Activated CD8-positive, alpha-beta memory T cell treated with anti-CD3 and anti-CD28 coated beads, Interleukin-2, amount 50 U/mL, for 1 hour (primary cell): ENCODE results near the gene ODF2L.

ENCODE experiments used
- DNase-seq: peaks from one replicate; pipeline ENCODE4 v3.0.0-alpha.2; 2020; ENCODE audit errors: extremely low read depth

Gene ODF2L, protein sequence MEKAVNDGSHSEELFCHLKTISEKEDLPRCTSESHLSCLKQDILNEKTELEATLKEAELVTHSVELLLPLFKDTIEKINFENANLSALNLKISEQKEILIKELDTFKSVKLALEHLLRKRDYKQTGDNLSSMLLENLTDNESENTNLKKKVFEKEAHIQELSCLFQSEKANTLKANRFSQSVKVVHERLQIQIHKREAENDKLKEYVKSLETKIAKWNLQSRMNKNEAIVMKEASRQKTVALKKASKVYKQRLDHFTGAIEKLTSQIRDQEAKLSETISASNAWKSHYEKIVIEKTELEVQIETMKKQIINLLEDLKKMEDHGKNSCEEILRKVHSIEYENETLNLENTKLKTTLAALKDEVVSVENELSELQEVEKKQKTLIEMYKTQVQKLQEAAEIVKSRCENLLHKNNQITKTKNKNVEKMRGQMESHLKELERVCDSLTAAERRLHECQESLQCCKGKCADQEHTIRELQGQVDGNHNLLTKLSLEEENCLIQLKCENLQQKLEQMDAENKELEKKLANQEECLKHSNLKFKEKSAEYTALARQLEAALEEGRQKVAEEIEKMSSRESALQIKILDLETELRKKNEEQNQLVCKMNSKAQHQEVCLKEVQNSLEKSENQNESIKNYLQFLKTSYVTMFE

DNA sequence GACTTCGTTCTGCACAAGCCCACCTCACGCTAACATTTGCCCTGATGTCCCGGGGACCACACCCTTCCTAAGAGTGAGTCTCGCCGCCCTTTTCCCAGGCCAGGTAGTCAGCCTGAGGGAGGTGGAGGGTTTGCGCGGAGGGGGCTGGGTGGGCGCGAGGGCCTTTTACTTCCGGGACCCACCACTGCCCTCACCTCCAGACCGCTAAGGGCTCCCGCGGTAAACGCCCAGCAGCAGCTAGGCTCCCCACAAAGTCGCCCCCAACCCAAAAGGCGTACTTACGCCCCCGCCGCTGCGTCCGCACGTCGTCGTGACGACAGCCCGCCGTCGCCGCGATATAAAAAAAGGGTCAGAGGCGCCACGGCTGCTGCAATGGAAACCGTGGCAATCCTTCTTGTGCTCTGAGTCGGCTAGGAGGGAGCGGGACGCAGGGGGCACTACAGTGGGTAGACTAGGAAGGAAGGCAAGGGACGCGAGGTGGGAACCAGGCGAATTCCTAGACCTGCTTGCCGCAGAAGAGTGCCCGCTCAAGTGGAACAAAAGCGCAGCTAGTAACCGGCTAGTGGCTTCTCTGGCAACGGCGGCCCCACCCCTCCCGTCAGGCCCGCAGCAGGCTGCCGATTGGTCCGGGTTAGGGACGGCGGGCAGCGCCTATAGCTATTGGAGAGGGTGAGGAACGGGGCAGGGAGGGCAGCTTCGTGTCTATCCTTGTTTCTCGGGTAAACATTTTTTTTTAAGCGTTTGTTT lies at the start of gene ODF2L:
ODF2L (minus strand) TSS at position 573 of the 747 bp plus-strand sequence. CDS start 9,296 bp downstream, outside the sequence.
- peak; percentile 68 for DNase-seq

DNA sequence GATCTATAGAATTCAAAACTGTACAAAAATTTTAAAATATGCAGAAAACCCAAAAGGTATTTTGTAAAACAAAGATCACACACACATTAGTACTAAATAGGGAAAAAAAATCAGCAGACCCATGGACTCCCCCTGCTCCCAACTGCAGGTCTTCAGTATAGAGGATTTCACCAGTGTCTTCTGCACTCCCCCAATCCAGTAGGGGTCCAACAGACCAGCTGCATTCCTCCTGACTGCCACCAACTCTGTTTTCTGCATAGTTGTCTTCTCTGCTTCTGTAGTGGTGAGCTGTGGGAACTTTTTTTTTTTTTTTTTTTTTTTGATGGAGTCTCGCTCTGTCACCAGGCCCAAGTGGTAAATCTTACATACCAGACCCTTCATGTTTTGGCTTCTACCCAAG lies 49.8 kb upstream of the ODF2L start:
- DNase-seq: no peak

DNA sequence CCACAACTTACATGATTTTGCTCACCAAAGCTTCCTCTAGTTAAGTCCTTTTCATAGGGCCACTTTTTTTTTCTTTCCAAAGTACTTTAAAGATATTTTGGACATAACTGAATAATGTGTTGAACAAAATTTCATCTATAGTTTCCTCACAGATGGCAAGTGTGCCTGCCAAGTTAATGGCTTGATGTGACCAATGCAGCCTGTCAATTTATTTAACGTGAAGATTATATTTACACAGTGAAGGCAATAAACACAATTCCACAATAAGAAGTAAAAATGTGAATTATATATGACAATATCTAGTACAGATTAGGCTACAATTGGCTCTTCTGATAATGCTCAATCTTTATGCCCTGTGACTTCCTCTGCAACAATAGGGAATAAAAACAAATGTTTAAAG lies 45.9 kb upstream of the ODF2L start:
- DNase-seq: no peak

DNA sequence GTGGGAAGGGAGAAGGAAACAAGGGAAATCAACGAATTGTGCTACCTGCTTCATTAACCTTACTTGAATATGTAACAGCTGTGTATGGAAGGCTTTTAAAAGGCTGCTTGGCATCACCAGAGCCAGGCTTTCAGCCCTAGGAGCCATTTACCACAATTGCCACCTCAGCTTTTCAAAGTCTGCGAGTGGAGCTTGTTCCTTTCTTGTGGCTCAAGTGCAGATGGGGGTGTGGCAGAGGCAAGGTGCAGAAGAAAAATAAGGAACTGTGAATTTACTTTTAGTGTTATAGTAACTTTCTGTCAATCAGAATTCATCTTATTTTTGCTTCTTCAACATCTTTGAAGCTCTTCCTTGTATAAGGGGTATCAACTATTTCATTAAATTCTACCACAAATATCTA lies 45.5 kb upstream of the ODF2L start:
- DNase-seq: peak; percentile 9

DNA sequence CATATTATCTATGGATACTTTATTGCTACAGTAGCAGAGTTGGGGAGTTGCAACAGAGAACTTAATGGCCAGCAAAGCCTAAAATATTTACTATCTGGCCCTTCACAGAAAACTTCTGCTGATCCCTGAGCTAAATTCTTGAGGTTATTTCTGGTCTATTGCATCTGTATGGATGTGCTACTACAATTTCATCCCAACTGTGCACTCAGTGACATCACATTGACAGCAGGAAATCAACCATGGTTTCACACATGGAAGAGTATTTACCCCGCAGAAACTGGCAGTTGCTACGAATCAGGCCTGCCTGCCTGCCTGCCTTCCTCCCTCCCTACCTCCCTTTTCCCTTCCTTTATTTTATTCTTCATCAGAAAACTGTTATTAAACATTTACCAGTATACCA lies 39.9 kb upstream of the ODF2L start:
- no peak for DNase-seq

DNA sequence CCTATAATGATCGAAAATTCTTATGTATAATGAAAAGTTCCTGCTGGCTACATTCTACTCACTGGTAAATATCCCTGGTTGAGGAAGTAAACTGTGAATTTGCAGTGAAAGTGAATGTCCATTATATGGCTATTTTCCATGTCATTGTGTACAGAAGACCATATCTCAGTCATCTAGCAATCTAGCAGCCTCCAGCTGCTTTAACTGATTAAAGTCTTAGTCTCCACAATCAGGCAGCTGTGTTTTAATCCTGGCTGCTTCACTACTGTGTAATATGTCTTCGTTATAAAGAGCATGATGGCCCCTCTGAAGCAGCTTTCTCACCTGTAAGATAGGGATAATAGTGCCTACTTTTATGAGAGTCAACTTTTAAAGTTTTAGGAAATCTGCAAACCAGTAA lies 39.2 kb upstream of the ODF2L start:
- no peak for DNase-seq

DNA sequence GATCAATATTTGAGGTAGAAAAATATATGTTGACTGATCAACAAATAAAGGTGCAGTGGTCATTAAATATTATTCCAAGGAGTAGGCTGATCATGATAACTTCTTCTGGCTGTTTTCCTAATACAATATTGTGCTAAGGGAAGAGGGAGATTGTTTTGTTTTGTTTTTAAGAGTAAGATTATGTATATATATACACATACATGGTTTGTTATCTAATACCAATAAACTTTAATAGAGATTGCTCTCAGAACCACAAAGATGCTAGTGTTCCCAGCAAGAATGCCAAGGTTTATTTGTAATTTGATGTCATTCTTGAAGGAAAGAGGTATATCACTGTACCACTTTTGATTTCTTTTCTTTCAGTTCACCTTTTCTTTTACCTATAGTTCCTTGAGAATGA lies 37.9 kb upstream of the ODF2L start:
- no peak for DNase-seq

DNA sequence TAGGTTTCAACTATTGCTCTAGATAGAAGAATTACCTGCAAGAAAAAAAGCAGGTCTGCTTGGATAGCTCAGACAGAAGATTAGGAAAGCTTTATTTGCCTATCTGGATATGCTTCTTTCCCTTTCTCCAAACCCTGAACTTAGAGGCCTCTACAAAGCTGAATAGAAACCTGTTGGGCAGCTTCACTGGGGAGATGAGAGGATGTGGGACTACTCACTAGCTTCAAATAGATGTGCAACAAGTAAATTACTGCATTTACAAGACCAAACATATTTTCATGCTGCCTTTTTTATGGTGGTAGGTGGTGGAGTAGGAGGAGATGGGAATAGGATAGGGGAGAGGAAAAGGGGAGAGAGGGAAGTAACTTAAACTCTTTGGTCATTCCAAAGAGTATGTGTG lies 34.3 kb upstream of the ODF2L start:
- DNase-seq: no peak

DNA sequence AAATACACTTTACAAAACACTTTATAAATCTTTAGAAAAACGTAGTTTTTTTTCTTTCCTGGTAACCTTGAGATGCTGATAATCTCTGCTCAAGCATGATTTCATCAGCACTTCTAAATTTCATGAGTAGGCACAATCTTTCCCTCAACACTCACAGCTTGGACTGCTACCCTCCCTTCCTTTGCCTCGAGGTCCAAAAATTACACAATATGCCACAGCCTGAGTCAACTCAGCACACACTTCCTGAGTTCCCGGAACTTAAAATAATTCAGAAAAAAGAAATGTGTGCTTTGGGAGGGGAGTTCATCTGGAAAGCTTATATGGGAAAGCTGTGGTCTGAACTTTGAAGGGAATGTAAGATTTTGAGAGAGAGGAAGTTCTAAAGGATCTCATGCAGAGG lies 33.7 kb upstream of the ODF2L start:
- DNase-seq: no peak

DNA sequence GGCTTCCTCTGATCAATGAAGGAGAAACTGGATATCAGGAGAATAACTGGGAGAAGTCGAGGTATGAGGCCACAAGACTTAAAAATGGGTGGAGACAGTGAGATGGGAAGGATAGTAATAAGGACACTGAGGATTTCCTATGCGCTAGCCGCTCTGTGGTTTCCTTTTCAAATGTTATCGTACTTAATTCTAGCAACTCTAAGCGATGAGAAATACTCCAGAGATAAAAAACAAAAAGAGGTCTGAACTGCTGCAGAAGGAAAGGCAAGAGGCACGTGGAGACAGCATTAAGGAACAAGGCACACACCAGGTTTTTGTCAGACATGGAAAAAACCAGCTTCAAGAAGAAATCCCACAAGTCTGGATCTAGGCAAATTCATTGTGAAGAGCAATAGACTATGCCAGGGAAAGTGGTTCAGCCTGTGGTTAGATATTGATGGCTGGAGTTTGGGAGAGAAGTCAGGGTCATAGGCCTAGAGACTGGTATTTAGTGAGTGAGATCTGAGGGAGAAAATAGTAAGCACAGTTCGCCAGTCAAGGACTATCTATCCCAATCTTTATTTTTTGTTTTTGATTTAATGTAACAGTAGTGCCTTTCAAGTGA lies 33.1 kb upstream of the ODF2L start:
- no peak for DNase-seq

DNA sequence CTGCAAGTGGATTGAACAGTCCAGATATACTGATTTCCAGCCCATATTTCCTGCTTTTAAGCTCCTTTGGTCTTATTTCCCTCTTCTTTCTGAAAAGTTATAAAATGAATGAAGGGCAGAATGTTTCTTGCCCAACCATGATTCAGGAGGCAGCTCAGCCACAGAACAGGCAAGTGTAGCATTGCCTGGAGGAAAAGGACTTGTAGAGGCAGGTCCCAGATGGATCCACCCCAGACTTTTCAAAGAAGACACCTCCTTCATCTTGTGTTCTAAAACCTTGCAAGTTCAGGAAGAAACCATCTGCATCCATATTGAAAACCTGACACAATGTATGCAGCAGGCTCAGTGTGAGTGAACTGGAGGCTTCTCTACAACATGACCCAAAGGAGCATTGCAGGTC lies 27.8 kb upstream of the ODF2L start, which contains the start of gene CLCA2:
CLCA2 (plus strand) TSS at position 299 of the 400 bp plus-strand sequence; CDS start at position 376, 77 bp downstream.
- no peak for DNase-seq

DNA sequence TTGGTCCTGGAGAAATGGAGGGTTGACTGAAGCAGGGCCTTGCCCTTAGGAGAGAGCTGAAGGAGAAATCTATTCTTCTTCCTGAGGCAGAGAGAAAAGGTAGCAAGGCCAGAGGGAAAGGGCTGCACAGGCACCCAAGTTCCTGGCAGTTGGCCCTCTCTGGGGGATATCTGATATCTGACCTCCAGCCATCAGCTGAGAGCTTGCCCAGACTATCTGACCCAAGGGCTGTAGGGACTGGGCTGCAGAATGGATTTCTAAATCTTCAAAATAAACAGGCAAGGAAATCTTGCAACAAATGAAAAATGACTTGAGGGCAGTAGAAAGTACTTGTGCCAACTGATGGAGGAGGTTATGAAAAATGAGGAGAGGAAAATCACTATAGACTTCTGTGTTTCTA lies 27.4 kb upstream of the ODF2L start:
- no peak for DNase-seq

DNA sequence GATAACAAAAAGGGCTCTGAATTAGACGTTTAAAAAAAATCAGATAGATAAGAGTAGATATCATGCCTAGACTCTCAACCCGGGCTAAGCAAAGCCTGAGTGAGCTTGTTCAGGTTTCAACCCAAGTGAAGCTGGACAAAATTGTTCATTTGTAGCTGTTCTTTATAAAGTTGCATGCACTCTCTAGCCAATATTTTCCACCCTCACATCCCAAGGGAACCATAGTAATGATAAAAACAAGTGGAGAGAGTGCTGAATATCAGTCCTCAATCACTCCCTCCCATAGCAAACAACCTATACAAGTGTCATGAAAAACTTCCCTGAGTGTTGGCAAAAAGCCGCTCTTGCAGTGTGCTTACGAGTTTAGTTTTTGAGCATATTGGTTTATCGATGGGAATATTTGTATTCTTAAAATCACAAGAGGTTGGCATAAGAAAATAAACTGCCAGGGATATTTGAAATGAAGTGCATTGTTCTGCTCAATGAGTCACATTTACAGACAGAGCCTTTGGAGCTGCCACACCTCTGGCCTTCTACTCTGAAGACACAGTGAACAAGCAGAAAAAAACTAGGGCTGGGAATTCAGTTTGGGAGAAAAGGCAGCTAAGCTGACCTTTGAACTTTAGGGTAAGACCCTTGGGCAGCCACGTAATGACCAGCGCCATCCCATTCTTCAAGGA lies 25.6 kb upstream of the ODF2L start:
- no peak for DNase-seq

DNA sequence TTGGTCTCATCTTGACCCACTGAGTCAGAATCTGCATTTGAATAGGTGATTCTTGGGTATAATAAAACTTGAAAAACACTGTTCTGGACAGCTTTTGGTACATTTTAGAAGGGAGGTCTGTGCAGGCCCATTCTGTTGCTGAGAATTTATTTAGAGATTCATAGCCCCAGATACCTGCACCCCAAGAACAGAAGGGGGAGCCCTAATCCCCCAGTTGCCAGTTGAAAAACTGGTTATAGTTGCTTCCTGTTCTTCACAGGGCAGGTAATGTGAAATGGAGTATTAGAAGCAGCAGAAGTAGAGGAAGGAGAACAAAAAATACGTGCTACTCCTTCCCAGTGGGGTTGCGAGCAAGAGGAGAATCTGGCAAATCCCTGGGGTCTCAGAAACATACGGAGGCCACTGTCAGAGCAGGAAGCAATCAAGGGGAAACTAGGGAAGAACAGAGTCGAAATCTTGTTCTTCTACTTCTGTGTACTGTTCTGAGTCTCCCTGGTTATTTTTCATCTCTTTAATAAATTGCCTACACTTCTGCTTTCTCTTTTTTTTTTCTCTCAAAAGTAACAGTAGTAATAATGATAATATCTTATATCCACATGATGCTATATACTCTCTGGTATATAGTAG lies 23.3 kb upstream of the ODF2L start:
- no peak for DNase-seq

DNA sequence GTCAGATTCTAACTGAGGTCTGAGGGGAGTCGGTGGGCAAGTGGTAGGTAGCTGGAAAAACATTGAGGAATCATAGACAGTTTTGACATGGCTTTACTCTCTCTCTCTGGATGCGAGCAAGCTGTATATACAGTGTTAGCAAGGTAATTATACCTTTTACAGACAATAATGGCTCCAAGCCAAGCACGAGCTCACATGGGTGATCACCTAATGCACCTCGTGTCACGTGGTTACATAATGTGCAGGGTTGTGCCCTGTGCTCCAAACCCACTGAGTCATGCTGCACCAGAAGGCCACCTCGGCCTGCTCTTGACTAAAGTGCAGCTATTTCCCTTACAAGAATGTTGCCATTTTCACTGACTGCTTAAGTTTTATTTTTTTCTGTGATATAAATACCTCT lies 20.2 kb upstream of the ODF2L start:
- DNase-seq: no peak

DNA sequence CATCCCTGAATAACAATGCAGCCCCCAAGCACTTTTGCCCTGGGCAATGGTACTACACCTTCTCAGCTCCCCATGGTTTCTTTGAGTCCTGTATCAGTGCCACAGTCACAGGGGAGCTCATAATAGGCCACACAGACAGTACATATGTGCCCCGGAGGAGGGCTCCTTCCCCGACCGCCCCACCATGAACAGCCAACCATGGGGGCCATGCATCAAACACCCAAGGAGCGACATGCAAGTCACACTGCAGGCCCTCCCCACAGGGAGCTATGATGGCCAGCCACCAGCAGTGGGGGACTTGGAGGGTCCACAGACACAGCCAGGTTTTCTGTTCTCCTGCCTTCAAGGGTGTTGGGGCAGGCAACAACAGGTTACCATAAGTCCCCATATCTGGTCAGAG lies 14.8 kb upstream of the ODF2L start:
- DNase-seq: no peak

DNA sequence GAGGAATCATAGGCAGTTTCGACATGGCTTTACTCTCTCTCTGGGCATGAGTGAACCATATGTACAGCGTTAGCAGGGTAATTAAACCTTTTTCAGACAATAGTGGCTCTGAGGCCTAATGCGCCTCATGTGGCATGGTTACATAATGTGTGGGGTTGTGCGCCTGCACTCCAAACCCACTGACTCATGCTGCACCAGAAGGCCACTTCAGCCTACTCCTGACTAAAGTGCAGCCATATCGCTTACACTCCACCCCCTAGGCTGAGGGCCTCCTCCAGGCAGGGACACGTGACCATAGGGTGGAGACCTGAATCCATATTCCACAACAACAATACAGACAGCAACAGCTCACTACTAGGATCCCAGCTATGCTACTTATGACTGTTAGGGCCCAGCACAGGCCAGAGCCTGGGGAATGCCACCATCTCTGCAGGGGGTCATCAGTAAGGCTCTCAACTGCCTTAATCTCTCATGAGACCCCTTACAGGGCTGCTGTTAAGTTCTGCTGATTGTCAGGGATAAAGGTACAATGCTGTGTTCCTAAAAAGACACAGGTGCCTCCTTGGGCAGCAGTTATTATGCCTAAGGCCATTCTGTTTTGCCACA lies 13.4 kb upstream of the ODF2L start:
- DNase-seq: no peak

DNA sequence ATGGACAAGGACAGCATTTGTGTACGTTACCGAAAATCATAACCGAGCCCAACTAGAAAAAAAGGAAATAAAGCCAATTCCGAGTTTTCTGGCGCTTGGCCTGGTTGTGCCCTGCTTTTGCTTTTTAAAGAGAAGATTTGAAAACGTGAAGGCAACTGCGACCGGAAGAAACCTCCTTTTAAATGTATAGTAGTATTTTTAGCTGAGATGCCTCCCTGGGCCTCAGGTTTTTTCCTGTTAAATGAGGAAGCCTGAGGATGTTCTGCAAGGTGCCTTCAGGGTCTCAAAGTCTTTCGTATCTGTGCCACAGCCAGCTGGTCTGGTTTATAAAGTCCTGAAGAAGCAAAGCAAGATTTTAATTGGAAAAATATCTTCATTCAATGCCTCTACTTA lies 371 bp upstream of the ODF2L start:
- no peak for DNase-seq

DNA sequence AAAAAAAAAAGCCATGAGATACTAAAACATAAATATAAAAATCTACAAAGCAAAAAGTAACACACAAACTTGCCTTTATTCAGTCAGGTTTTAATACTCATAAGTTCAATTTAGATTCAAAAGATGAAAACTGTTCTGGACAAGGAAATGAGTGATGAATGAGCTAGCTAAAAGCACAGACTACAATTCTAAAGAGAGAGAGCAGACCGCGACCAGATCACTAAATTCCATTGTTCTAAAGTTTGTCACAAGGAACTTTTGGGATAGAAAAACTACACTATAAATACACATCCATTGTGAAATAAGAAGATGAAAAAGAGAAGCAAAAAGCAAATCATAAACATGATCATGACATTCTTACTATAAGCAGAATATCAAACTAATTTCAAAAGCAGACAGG lies 1.7 kb downstream of the ODF2L start:
- no peak for DNase-seq

DNA sequence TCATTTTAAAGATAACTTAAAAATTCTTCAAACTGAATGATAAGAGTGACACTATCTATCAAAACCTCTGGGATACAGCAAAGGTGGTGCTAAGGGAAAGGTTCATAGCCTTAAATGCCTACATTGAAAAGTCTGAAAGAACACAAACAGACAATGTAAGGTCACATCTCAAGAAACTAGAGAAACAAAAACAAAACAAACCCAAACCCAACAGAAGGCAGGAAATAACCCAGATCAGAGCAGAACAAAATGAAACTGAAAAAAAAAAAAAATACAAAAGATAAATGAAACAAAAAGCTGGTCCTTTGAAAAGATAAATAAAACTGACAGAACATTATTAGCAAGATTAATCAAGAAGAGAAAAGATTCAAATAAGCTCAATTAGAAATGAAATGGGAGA lies 6.8 kb downstream of the ODF2L start:
- DNase-seq: no peak

DNA sequence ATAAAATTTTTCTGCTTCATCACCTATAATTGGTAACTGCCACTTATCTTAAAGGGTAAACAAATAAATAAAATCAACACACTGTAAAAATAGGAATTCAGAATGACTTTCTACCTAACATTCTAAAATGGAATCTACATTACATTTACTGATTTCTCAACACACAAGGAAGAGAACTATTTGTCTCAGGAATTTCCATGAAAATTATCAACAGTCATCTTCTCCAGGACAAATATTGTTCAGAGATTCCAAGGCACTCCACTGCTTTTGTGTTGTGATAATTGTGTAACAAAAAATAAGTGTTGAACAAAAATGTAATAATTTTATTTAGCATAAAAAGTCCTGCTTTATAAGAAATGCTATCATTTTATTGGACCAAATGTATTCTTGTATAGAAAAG lies 7.3 kb downstream of the ODF2L start:
- no peak for DNase-seq
